Measurements from ENCODE around the gene RCOR3. TPM values are rescaled to one million over a fixed set of nuclear protein-coding genes. Genes with fewer than 3 reads are reported as not detected.

RCOR3 gene
- total RNA-seq, 4 donors from 2014 or later = 52.2 to 77.6 (median 72.1) TPM

DNA sequence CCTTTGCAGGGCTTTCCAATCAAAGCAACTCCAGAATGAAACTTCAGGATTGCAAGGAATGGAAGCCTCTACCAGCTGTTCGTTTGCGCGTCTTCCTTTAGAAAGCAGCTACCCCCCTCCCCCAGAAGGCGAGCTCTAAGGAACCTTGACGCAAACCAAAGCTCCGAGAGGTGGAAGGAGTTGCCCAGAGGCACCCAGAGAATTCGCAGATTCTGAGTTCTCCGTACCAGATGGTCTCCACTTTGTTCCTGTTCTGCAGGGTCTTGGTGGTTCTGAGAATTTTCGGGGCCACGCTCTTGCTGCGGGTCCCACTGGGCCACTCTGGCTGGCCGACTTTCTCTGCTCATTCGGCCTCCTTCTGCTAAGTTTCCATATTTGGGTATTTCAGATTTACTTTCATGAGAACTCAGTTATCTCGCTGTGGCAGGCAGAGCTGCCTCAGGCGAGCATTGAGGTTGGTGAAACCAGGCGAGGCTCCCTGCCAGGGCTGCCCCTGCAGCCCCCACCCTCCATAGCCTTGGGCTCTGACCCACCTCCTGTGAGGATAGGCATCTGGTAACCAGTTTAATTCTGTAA, 68.3 kb downstream of the RCOR3 start:
- peaks cover 19 to 61% (median 52%) of the 10 kb centered on the region in 4 donors for H3K4me1 ChIP-seq
- no peaks in the 10 kb centered on the region for H3K27me3 ChIP-seq
- H3K27ac ChIP-seq = peak overlapping the region; percentile 88 to 95 (median 92)
- H3K4me3 ChIP-seq = peak overlapping the region; percentile 80 to 94 (median 84)
- DNase-seq = peak; percentile 61
- intact Hi-C loops (cut with DNase I; ENCODE audit: low total_unique reads) = no loop called here
- H3K36me3 ChIP-seq = no peaks in the 10 kb centered on the region
- in situ Hi-C loops (cut with MboI; ENCODE audit: low pct_ligation_motif_present in 1 of 4, low pct_unique_long_range_greater_than_20kb in 1 of 4, low sequenced_read_pairs in 3 of 4) = loop anchor here (10.0 kb wide), 3 partner anchors 147 to 327 kb away; no protein-coding TSS in a partner anchor
- WGBS, 2 donors (ENCODE audit: low coverage in 1 of 2) = 0 to 1% methylated on average over 4 to 12 of the region's 16 CpGs
- H3K9me3 ChIP-seq = no peaks in the 10 kb centered on the region
- TF ChIP-seq POLR2A (IDR thresholded peaks at IDR 0.05) (no peak), EP300 (IDR thresholded peaks at IDR 0.05; ENCODE audit: low read depth) (no peak), POLR2AphosphoS5 (IDR thresholded peaks at IDR 0.05) (peak in 1 of 3 donors; percentile 21), CTCF (IDR thresholded peaks at IDR 0.05) (no peak)

GRCh38 chr1:211328084-211328694, 69.0 kb downstream of the RCOR3 start:
- Histone ChIP-seq H3K4me1 (peaks cover 19 to 68% (median 56%) of the 10 kb centered on the region in 4 donors), H3K9me3 (no peaks in the 10 kb centered on the region), H3K27ac (peak overlapping the region; percentile 88 to 95 (median 92)), H3K4me3 (peak overlapping the region in 2 of 4 donors; percentile 80 to 83), H3K36me3 (no peaks in the 10 kb centered on the region), H3K27me3 (no peaks in the 10 kb centered on the region)
- intact Hi-C loops (cut with DNase I; ENCODE audit: low total_unique reads) = no loop called here
- WGBS, 2 donors (ENCODE audit: low coverage in 1 of 2) = 31 to 37% methylated on average over 11 of the region's 11 CpGs
- no peak for TF ChIP-seq POLR2A (IDR thresholded peaks at IDR 0.05)
- no peak for TF ChIP-seq EP300 (IDR thresholded peaks at IDR 0.05; ENCODE audit: low read depth)
- no peak for TF ChIP-seq POLR2AphosphoS5 (IDR thresholded peaks at IDR 0.05)
- no peak for TF ChIP-seq CTCF (IDR thresholded peaks at IDR 0.05)
- in situ Hi-C loops (cut with MboI; ENCODE audit: low pct_ligation_motif_present in 1 of 4, low pct_unique_long_range_greater_than_20kb in 1 of 4, low sequenced_read_pairs in 3 of 4) = loop anchor here (10.0 kb wide), 3 partner anchors 147 to 327 kb away; no protein-coding TSS in a partner anchor
- DNase-seq = no peak

GRCh38 chr1:211328866-211329475, 69.8 kb downstream of the RCOR3 start:
- peaks cover 24 to 76% (median 60%) of the 10 kb centered on the region in 4 donors for H3K4me1 ChIP-seq
- H3K27ac ChIP-seq = peak overlapping the region; percentile 88 to 95 (median 92)
- in situ Hi-C loops (cut with MboI; ENCODE audit: low pct_ligation_motif_present in 1 of 4, low pct_unique_long_range_greater_than_20kb in 1 of 4, low sequenced_read_pairs in 3 of 4) (loop anchor here (10.0 kb wide), 3 partner anchors 146 to 326 kb away; no protein-coding TSS in a partner anchor), intact Hi-C loops (cut with DNase I; ENCODE audit: low total_unique reads) (no loop called here)
- H3K9me3 ChIP-seq = no peaks in the 10 kb centered on the region
- no peak overlapping the region for H3K4me3 ChIP-seq
- H3K36me3 ChIP-seq = no peaks in the 10 kb centered on the region
- no peak for DNase-seq
- H3K27me3 ChIP-seq = no peaks in the 10 kb centered on the region
- TF ChIP-seq CTCF (IDR thresholded peaks at IDR 0.05) (no peak), POLR2AphosphoS5 (IDR thresholded peaks at IDR 0.05) (no peak), EP300 (IDR thresholded peaks at IDR 0.05; ENCODE audit: low read depth) (no peak), POLR2A (IDR thresholded peaks at IDR 0.05) (no peak)
- WGBS, 2 donors (ENCODE audit: low coverage in 1 of 2) = 58 to 60% methylated on average over 1 to 6 of the region's 6 CpGs

DNA sequence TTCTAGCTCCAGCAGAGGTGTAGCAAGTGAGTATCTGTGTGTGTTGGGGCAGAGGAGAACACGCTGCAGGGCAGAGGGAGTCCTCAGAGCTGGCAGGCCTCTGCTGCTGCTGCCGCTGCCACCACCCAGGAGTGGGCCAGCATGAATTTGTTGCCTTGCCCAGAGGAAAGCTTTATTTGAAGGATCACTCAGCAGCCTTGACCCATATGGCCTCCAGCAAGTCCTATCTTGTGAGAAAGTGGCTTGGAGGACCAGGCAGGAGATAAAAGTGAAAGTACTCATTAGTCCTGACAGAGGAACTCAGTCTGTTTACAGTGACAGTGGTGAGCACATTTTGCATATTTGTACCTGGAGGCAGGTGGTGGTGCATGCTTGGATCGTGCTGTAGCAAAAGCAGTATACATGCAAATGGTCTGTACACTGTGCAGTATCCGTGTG, 70.6 kb downstream of the RCOR3 start:
- Histone ChIP-seq H3K4me1 (peaks cover 31 to 84% (median 68%) of the 10 kb centered on the region in 4 donors), H3K4me3 (peak overlapping the region in 1 of 4 donors; percentile 11), H3K27me3 (no peaks in the 10 kb centered on the region), H3K9me3 (no peaks in the 10 kb centered on the region), H3K27ac (peak overlapping the region; percentile 35 to 95 (median 90)), H3K36me3 (no peaks in the 10 kb centered on the region)
- intact Hi-C loops (cut with DNase I; ENCODE audit: low total_unique reads) (no loop called here), in situ Hi-C loops (cut with MboI; ENCODE audit: low pct_ligation_motif_present in 1 of 4, low pct_unique_long_range_greater_than_20kb in 1 of 4, low sequenced_read_pairs in 3 of 4) (loop anchor here (10.0 kb wide), 3 partner anchors 145 to 325 kb away; no protein-coding TSS in a partner anchor)
- no peak for DNase-seq
- 43 to 45% methylated on average over 1 to 4 of the region's 4 CpGs for WGBS, 2 donors (ENCODE audit: low coverage in 1 of 2)
- TF ChIP-seq POLR2A (IDR thresholded peaks at IDR 0.05) = peak; percentile 24
- no peak for TF ChIP-seq CTCF (IDR thresholded peaks at IDR 0.05)
